HL-60 (cell line): Measurements from ENCODE around the gene UBAC2.
A peak's percentile ranks its signal among the peaks of the same experiment; 100 is the strongest.

ENCODE experiments used
- DNase-seq, 2 experiments: peaks; one replicate each; pipeline ENCODE4 v3.0.0-alpha.2; 2010 to 2020; ENCODE audit warnings: low read depth in 1 of 2, low spot score in 1 of 2
- H3K27ac ChIP-seq: fragments of 250-450 bp; sonication (Bioruptor Pico); replicated peaks from 2 replicates; pipeline ENCODE4 v1.5.1; 2020; ENCODE audit warnings: mild to moderate bottlenecking, moderate library complexity
- H3K27me3 ChIP-seq: fragments of 250-450 bp; sonication (Bioruptor Pico); 2 replicates; pipeline ENCODE4 v1.5.1; 2021; ENCODE audit warnings: mild to moderate bottlenecking, moderate library complexity; ENCODE audit not compliant: insufficient read depth, poor library complexity, severe bottlenecking
- H3K4me3 ChIP-seq: replicated peaks from 2 replicates; pipeline ENCODE4 v1.5.1; 2011; ENCODE audit warnings: mild to moderate bottlenecking, control low read depth, low read length; ENCODE audit not compliant: insufficient read depth
- CTCF ChIP-seq: IDR thresholded peaks from one replicate; pipeline ENCODE4 v1.5.1; 2011; ENCODE audit warnings: low read length, control low read depth, inconsistent platforms; ENCODE audit not compliant: insufficient read depth
- GABPA ChIP-seq: IDR thresholded peaks from 2 replicates; pipeline ENCODE4 v1.6.1; 2012; ENCODE audit warnings: low read depth
- POLR2AphosphoS5 ChIP-seq: IDR thresholded peaks from 2 replicates; pipeline ENCODE4 v1.6.1; 2012; ENCODE audit warnings: low read depth
- SPI1 ChIP-seq: IDR thresholded peaks from 2 replicates; pipeline ENCODE4 v1.6.1; 2012; ENCODE audit warnings: low read depth, mild to moderate bottlenecking, borderline replicate concordance
- TF ChIP-seq, protein P1 (sequence below): IDR thresholded peaks from 2 replicates; pipeline ENCODE4 v1.6.1; 2012; ENCODE audit warnings: low read depth; ENCODE audit not compliant: insufficient replicate concordance

Gene UBAC2

GRCh38 chr13:99307648-99308339, 107.1 kb downstream of the UBAC2 start:
- Histone ChIP-seq H3K4me3 (no peak overlapping the region), H3K27ac (peak overlapping the region; percentile 93)
- DNase-seq, result peak in 1 of 2 experiments; percentile 68

GRCh38 chr13:99308471-99309087, 107.9 kb downstream of the UBAC2 start:
- peak overlapping the region; percentile 93 for H3K27ac ChIP-seq
- DNase-seq, result no peak
- H3K4me3 ChIP-seq, result no peak overlapping the region
- no peaks in the 10 kb centered on the region for H3K27me3 ChIP-seq
- no peak for TF ChIP-seq SPI1

More at GRCh38 chr13:99307648-99308339, 107.1 kb downstream of the UBAC2 start:
- no peaks in the 10 kb centered on the region for H3K27me3 ChIP-seq
- no peak for TF ChIP-seq POLR2AphosphoS5
- no peak for TF ChIP-seq GABPA
- no peak for TF ChIP-seq SPI1
- no peak for TF ChIP-seq CTCF
- TF ChIP-seq, protein P1, sequence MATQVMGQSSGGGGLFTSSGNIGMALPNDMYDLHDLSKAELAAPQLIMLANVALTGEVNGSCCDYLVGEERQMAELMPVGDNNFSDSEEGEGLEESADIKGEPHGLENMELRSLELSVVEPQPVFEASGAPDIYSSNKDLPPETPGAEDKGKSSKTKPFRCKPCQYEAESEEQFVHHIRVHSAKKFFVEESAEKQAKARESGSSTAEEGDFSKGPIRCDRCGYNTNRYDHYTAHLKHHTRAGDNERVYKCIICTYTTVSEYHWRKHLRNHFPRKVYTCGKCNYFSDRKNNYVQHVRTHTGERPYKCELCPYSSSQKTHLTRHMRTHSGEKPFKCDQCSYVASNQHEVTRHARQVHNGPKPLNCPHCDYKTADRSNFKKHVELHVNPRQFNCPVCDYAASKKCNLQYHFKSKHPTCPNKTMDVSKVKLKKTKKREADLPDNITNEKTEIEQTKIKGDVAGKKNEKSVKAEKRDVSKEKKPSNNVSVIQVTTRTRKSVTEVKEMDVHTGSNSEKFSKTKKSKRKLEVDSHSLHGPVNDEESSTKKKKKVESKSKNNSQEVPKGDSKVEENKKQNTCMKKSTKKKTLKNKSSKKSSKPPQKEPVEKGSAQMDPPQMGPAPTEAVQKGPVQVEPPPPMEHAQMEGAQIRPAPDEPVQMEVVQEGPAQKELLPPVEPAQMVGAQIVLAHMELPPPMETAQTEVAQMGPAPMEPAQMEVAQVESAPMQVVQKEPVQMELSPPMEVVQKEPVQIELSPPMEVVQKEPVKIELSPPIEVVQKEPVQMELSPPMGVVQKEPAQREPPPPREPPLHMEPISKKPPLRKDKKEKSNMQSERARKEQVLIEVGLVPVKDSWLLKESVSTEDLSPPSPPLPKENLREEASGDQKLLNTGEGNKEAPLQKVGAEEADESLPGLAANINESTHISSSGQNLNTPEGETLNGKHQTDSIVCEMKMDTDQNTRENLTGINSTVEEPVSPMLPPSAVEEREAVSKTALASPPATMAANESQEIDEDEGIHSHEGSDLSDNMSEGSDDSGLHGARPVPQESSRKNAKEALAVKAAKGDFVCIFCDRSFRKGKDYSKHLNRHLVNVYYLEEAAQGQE, result no peak

DNA sequence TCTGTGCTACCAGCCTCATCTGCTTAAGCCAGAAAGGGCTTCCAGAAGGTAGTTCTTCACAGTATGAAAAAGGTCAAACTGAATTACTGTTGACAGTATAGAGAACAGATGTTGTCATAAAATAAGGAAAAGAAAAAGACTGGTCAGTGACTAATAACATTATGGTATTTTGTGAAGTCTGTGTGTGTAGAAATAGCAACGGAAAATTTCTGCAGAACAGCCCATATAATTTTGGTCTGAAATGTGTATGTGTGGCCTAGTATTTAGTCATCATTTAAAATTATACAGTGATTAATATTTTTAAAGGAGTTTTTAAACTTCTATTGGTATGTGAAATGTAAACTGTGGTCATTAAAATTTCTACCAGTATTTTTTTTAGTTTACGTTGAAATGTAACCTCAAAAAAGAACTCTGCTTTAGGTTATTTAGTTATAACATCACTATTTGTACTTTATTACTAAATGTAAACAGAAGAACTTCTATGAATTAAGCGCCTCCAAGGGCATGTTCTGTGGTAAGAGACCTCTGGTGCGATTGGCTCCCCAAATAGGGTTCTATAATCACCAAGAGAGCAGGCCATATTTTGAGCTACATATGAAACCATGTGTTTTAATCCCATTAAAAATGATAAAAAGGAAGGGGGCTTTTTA, 109.9 kb downstream of the UBAC2 start:
- DNase-seq, result peak; percentile 51 to 68
- no peak for TF ChIP-seq POLR2AphosphoS5
- no peak for TF ChIP-seq CTCF
- TF ChIP-seq, protein P1, result no peak
- TF ChIP-seq GABPA, result no peak
- TF ChIP-seq SPI1, result no peak
- Histone ChIP-seq H3K27ac (peak overlapping the region; percentile 93), H3K4me3 (no peak overlapping the region), H3K27me3 (no peaks in the 10 kb centered on the region)

DNA sequence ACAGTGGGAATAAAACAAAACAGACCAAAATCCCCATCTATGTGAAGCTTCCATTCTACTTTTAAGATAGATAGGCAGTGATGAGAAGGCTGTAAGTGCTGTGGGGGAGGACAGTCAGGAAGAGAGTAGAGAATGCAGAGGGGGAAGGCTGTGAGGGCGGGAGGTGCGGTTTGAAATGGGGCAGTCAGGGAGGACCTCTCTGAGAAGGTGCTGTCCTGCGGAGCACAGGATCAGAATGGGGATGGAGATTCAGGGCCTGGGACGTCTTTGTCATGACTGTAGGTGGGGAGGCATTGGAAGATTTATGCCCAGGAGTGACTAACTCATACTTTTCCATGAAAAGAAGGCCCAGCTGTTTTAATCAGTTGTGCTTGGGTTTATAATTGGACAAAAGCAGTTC, 110.5 kb downstream of the UBAC2 start:
- TF ChIP-seq SPI1 (no peak), GABPA (no peak), POLR2AphosphoS5 (peak; percentile 52; the same call in 1 of the 2 replicates), CTCF (no peak)
- TF ChIP-seq, protein P1, result peak; percentile 11
- Histone ChIP-seq H3K27me3 (no peaks in the 10 kb centered on the region), H3K4me3 (no peak overlapping the region), H3K27ac (peak overlapping the region; percentile 93)
- peak in 1 of 2 experiments; percentile 83 for DNase-seq
